Measurements from ENCODE around the gene MFN1.

GRCh38 chr3:179404307-179404706, 56.8 kb downstream of the MFN1 start:
- TF ChIP-seq SNAI2 (CRISPR knock-in tag; IDR thresholded peaks at IDR 0.05): no peak
- TF ChIP-seq PATZ1 (CRISPR knock-in tag; IDR thresholded peaks at IDR 0.05; ENCODE audit: borderline replicate concordance): no peak
- no peak for TF ChIP-seq RARB (CRISPR knock-in tag; IDR thresholded peaks at IDR 0.05)
- no peak for TF ChIP-seq POU6F1 (CRISPR knock-in tag; IDR thresholded peaks at IDR 0.05; ENCODE audit: borderline replicate concordance, low read depth)
- no peak for TF ChIP-seq CSDC2 (CRISPR knock-in tag; IDR thresholded peaks at IDR 0.05)

All from SK-N-SH treated with all-trans-retinoic acid at 6 μM for 48 hours (cell line).